HepG2 (cell line): Measurements from ENCODE around the gene MPI. TPM values are rescaled to one million over a fixed set of nuclear protein-coding genes. Genes with fewer than 3 reads are reported as not detected.
A peak's percentile ranks its signal among the peaks of the same experiment; 100 is the strongest.

Experiments
- AHR ChIP-seq: IDR thresholded peaks from 2 replicates; pipeline ENCODE4 v1.6.1; 2018; ENCODE audit warnings: missing genetic modification reagents, missing compliant biosample characterization
- ASH2L ChIP-seq: fragments of 300-600, 200-600 bp; sonication (generic); IDR thresholded peaks from 2 replicates; pipeline ENCODE4 v1.7.0; 2017; ENCODE audit warnings: low read depth, mild to moderate bottlenecking, moderate library complexity, mixed read lengths, low read length; ENCODE audit not compliant: insufficient read length
- BRCA1 ChIP-seq: sonication (generic); formaldehyde crosslinking; IDR thresholded peaks from 2 replicates; pipeline ENCODE4 v1.4.0; 2020; ENCODE audit warnings: missing genetic modification reagents
- EEA1 ChIP-seq: sonication (generic); formaldehyde crosslinking; IDR thresholded peaks from 2 replicates; pipeline ENCODE4 v1.5.1; 2020; ENCODE audit warnings: mild to moderate bottlenecking, missing genetic modification reagents, borderline replicate concordance
- NFYB ChIP-seq: sonication (generic); formaldehyde crosslinking; IDR thresholded peaks from 2 replicates; pipeline ENCODE4 v1.4.0; 2020; ENCODE audit warnings: missing genetic modification reagents
- POLR2A ChIP-seq, 2 experiments: IDR thresholded peaks; 2 replicates each; pipeline ENCODE4 v1.6.1; 2011; ENCODE audit warnings: low read depth in 2 of 2, low read length in 2 of 2, mild to moderate bottlenecking in 1 of 2, moderate library complexity in 1 of 2; ENCODE audit not compliant: insufficient read depth in 1 of 2
- SMAD9 ChIP-seq: sonication (generic); formaldehyde crosslinking; IDR thresholded peaks from 2 replicates; pipeline ENCODE4 v1.5.1; 2020; ENCODE audit warnings: mild to moderate bottlenecking, missing genetic modification reagents
- STAG1 ChIP-seq: sonication (generic); formaldehyde crosslinking; IDR thresholded peaks from 2 replicates; pipeline ENCODE4 v1.4.0; 2020; ENCODE audit warnings: missing genetic modification reagents
- TARDBP ChIP-seq: sonication (generic); formaldehyde crosslinking; IDR thresholded peaks from 2 replicates; pipeline ENCODE4 v1.8.0; 2022; ENCODE audit warnings: mild to moderate bottlenecking, missing genetic modification reagents
- TEAD3 ChIP-seq: optimal IDR thresholded peaks from 2 replicates; pipeline ENCODE3; 2016; ENCODE audit warnings: borderline replicate concordance
- TFDP2 ChIP-seq: sonication (generic); formaldehyde crosslinking; IDR thresholded peaks from 2 replicates; pipeline ENCODE4 v1.4.0; 2020; ENCODE audit warnings: missing genetic modification reagents
- TFE3 ChIP-seq: IDR thresholded peaks from 2 replicates; pipeline ENCODE4 v1.6.1; 2016
- ZNF777 ChIP-seq: sonication (generic); formaldehyde crosslinking; IDR thresholded peaks from 2 replicates; pipeline ENCODE4 v1.4.0; 2020; ENCODE audit warnings: missing genetic modification reagents
- ZSCAN5A ChIP-seq: sonication (generic); formaldehyde crosslinking; IDR thresholded peaks from 2 replicates; pipeline ENCODE4 v1.8.0; 2022; ENCODE audit warnings: mild to moderate bottlenecking, missing genetic modification reagents, borderline replicate concordance
- polyA plus RNA-seq, 8 experiments: library from polyadenylated mRNA; depleted of rRNA in 3 of 8; stranded (reverse) in 7 of 8; unstranded in 1 of 8; fragments of >200 nt; fragmentation: Illumina TruSeq in 4 of 8; extraction: Trizol in 4 of 8; gene quantifications; 2 replicates each; pipeline versions ENCODE4 v1.2.1 to v1.2.3, GENCODE V29; 2011 to 2016; ENCODE audit warnings: low read depth in 4 of 8, missing spikeins in 1 of 8, mixed read lengths in 1 of 8; ENCODE audit not compliant: insufficient read depth in 1 of 8
- total RNA-seq, 5 experiments: library from RNA; depleted of rRNA; stranded (reverse); fragments of >200 nt; fragmentation: Illumina TruSeq; extraction: Trizol; gene quantifications; 2 replicates each; pipeline ENCODE4 v1.2.3, GENCODE V29; 2016; ENCODE audit warnings: low read depth in 1 of 5
- TF ChIP-seq, protein P1 (sequence below): IDR thresholded peaks from 2 replicates; pipeline ENCODE4 v1.6.1; 2012; ENCODE audit warnings: low read length, improper control_type of control experiment
- TF ChIP-seq, protein P2 (sequence below): sonication (generic); formaldehyde crosslinking; IDR thresholded peaks from 2 replicates; pipeline ENCODE4 v1.5.0; 2020; ENCODE audit warnings: missing genetic modification reagents, mild to moderate bottlenecking, borderline replicate concordance

The MPI gene
- total and polyA plus RNA-seq, 2 of the 13 experiments (the other 11 are each of a cell fraction or from before 2014, with no cell fraction given) = 36.9 to 63.5 TPM

DNA sequence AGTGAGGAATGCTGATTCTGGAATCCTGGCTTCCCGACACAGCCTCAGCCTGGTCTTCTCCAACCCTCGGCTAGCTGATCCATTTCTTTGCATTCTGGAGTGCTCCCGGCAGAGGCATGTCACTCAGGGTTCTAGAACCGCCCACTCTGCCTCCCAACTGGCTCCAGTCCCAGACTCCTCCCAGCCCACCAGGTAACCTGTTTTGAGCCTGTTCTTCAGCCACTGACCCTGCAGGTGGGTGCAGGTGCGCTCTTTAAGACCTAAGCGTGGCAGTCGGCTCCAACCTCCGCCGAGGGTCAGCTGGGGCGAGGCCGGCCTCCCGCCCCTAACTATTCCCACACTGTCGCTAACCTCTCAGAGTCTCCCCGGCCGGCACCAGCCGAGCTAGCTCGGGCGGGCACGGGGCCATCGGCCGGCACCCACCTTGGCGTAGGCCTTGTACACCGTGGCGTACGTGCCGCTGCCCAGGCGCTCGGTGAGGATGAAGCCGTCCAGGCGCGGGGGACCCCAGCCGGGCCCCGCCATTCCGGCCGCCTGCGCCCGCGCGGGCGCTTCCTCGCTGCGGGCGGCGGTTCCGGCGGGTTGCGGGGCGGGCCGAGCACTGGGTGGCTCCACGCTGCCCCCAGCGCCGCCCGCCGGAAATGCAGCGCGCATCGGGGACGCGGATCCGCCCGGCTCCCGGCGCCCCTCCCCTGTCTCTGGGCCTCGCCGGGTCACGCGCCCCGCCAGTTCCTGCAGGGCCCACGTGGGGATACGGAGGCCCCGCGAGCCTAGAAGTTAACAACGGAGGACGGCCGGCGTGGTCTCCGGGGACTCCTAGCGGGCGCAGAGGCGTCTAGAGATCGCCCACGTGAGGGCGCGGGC lies 47.0 kb upstream of the MPI start, which contains the start of gene ULK3 (continued):
- peak; percentile 90 for TF ChIP-seq TFE3 (CRISPR knock-in tag)
- TF ChIP-seq ZSCAN5A (CRISPR knock-in tag) = no peak
- peak; percentile 79 for TF ChIP-seq ZNF777 (CRISPR knock-in tag)
- peak; percentile 71 for TF ChIP-seq ASH2L
- peak; percentile 55 for TF ChIP-seq NFYB
- TF ChIP-seq TFDP2 (CRISPR knock-in tag) = peak; percentile 47
- TF ChIP-seq, protein P1, sequence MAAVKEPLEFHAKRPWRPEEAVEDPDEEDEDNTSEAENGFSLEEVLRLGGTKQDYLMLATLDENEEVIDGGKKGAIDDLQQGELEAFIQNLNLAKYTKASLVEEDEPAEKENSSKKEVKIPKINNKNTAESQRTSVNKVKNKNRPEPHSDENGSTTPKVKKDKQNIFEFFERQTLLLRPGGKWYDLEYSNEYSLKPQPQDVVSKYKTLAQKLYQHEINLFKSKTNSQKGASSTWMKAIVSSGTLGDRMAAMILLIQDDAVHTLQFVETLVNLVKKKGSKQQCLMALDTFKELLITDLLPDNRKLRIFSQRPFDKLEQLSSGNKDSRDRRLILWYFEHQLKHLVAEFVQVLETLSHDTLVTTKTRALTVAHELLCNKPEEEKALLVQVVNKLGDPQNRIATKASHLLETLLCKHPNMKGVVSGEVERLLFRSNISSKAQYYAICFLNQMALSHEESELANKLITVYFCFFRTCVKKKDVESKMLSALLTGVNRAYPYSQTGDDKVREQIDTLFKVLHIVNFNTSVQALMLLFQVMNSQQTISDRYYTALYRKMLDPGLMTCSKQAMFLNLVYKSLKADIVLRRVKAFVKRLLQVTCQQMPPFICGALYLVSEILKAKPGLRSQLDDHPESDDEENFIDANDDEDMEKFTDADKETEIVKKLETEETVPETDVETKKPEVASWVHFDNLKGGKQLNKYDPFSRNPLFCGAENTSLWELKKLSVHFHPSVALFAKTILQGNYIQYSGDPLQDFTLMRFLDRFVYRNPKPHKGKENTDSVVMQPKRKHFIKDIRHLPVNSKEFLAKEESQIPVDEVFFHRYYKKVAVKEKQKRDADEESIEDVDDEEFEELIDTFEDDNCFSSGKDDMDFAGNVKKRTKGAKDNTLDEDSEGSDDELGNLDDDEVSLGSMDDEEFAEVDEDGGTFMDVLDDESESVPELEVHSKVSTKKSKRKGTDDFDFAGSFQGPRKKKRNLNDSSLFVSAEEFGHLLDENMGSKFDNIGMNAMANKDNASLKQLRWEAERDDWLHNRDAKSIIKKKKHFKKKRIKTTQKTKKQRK = no peak
- TF ChIP-seq SMAD9 (CRISPR knock-in tag) = no peak
- 0 out of 2 replicates have a peak, but pooled peaks have one; percentile 38 for TF ChIP-seq BRCA1 (CRISPR knock-in tag)
- no peak for TF ChIP-seq EEA1
- peak; percentile 28 to 75; a peak in 3 of 4 replicates for TF ChIP-seq POLR2A (IDR thresholded peaks at IDR 0.05; ENCODE audit: insufficient read depth in 1 of 2, low read depth in 2 of 2, low read length in 2 of 2)
- TF ChIP-seq, protein P2, sequence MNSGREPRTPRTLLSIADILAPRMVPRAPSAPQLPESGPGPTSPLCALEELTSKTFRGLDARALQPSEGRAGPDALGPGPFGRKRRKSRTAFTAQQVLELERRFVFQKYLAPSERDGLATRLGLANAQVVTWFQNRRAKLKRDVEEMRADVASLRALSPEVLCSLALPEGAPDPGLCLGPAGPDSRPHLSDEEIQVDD (CRISPR knock-in tag) = 0 out of 2 replicates have a peak, but pooled peaks have one; percentile 48
- TF ChIP-seq STAG1 (CRISPR knock-in tag) = peak; percentile 19; the same call in 1 of the 2 replicates
- TF ChIP-seq TARDBP (CRISPR knock-in tag) = peak; percentile 13; the same call in 1 of the 2 replicates
- TF ChIP-seq AHR (CRISPR knock-in tag) = 0 out of 2 replicates have a peak, but pooled peaks have one; percentile 32
- TF ChIP-seq TEAD3 = no peak
